Measurements from ENCODE around the gene NRSN2.

NRSN2 gene

DNA sequence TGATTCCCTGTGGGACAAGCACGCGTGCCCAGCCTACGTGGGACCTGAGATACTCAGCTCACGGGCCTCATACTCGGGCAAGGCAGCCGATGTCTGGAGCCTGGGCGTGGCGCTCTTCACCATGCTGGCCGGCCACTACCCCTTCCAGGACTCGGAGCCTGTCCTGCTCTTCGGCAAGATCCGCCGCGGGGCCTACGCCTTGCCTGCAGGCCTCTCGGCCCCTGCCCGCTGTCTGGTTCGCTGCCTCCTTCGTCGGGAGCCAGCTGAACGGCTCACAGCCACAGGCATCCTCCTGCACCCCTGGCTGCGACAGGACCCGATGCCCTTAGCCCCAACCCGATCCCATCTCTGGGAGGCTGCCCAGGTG lies 49.3 kb downstream of the NRSN2 start:
- TF ChIP-seq, protein P1, sequence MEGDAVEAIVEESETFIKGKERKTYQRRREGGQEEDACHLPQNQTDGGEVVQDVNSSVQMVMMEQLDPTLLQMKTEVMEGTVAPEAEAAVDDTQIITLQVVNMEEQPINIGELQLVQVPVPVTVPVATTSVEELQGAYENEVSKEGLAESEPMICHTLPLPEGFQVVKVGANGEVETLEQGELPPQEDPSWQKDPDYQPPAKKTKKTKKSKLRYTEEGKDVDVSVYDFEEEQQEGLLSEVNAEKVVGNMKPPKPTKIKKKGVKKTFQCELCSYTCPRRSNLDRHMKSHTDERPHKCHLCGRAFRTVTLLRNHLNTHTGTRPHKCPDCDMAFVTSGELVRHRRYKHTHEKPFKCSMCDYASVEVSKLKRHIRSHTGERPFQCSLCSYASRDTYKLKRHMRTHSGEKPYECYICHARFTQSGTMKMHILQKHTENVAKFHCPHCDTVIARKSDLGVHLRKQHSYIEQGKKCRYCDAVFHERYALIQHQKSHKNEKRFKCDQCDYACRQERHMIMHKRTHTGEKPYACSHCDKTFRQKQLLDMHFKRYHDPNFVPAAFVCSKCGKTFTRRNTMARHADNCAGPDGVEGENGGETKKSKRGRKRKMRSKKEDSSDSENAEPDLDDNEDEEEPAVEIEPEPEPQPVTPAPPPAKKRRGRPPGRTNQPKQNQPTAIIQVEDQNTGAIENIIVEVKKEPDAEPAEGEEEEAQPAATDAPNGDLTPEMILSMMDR (IDR thresholded peaks at IDR 0.05; ENCODE audit: low read depth, low read length, missing control alignments) = no peak
- no peak for DNase-seq (ENCODE audit: extremely low read depth, low read depth)

DNA sequence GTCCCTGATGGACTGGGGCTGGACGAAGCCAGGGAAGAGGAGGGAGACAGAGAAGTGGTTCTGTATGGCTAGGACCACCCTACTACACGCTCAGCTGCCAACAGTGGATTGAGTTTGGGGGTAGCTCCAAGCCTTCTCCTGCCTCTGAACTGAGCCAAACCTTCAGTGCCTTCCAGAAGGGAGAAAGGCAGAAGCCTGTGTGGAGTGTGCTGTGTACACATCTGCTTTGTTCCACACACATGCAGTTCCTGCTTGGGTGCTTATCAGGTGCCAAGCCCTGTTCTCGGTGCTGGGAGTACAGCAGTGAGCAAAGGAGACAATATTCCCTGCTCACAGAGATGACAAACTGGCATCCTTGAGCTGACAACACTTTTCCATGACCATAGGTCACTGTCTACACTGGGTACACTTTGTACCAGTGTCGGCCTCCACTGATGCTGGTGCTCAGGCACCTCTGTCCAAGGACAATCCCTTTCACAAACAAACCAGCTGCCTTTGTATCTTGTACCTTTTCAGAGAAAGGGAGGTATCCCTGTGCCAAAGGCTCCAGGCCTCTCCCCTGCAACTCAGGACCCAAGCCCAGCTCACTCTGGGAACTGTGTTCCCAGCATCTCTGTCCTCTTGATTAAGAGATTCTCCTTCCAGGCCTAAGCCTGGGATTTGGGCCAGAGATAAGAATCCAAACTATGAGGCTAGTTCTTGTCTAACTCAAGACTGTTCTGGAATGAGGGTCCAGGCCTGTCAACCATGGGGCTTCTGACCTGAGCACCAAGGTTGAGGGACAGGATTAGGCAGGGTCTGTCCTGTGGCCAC lies 49.9 kb downstream of the NRSN2 start:
- TF ChIP-seq, protein P1 (IDR thresholded peaks at IDR 0.05; ENCODE audit: low read depth, low read length, missing control alignments) = no peak
- DNase-seq (ENCODE audit: extremely low read depth, low read depth) = no peak
- no peak overlapping the region for H3K4me3 ChIP-seq (replicated peaks; ENCODE audit: low read depth, low read length)

More for the DNA sequence above, 49.3 kb downstream of the NRSN2 start:
- no peak overlapping the region for H3K4me3 ChIP-seq (replicated peaks; ENCODE audit: low read depth, low read length)

DNA sequence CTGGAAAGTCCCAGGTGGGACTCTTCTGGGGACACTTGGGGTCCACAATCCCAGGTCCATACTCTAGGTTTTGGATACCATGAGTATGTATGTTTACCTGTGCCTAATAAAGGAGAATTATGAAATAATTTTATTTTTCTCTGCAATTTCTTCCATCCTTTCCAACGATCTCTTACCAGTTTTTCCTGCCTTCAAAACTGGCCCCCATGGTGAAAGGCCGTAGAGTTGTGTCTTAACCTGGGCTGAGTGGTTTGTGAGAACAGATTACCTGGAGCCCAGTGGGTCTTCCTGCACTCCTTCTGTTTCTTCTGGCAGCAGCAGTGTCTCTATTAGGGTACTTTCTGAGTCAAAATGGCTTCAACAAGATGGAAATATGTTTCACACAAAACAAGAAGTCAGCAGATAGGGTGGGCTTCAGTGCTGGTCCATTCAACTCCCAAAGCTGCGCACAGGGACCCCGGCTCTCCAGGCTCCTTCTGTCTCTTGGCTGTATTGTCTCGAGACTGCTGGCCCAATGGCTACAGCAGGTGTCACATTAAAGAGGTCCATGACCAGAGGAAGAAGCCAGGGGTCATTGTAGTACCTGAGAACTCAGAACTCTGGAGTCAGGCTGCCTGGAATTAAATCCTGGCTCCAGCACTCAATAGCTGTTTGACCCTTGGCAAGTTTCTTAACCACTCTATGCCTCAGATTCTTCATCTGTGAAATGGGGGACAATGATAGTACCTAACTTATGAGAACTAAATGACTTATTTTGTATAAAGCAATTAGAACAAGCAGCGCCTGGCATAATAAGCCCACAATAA lies 50.7 kb downstream of the NRSN2 start:
- no peak overlapping the region for H3K4me3 ChIP-seq (replicated peaks; ENCODE audit: low read depth, low read length)
- no peak for DNase-seq (ENCODE audit: extremely low read depth, low read depth)
- TF ChIP-seq, protein P1 (IDR thresholded peaks at IDR 0.05; ENCODE audit: low read depth, low read length, missing control alignments) = no peak

DNA sequence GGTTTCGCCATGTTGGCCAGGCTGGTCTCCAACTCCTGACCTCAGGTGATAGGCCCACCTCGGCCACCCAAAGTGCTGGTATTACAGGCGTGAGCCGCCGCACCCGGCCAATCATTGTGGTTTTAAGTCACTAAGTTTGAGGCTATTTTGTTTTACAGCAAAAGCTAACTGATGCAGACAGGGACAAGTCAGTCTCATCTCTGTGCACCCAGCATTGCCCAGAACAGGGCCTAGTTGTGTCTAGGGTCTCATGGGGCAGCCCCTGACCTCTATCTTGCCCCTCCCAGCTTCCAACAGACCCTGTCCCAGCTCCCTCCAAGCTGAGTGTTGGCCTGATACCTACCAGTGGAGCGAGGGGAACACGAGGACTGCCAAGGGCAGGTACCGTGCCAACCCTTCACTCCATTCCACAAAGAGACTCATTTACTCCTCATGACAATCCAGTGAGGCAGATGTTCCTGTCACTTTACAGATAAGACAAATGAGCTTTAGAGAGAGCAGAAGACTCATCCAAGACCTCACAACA lies 52.3 kb downstream of the NRSN2 start:
- DNase-seq (ENCODE audit: extremely low read depth, low read depth) = no peak
- no peak overlapping the region for H3K4me3 ChIP-seq (replicated peaks; ENCODE audit: low read depth, low read length)
- TF ChIP-seq, protein P1 (IDR thresholded peaks at IDR 0.05; ENCODE audit: low read depth, low read length, missing control alignments) = no peak

DNA sequence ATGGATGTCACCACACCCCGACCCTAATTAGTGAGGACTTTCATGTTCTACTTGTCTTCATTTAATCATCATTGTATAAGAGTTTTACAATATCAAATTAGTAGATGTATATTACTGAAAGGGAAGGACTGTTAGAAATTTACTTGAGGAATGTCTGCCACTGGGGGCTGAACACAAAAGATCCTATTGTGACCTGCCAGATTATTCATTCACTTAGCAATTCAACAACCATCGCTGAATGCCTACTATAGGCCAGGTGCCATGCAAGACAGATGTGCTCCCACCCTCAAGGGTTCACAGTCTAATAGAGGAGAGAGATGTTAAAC lies 53.2 kb downstream of the NRSN2 start:
- no peak for DNase-seq (ENCODE audit: extremely low read depth, low read depth)
- TF ChIP-seq, protein P1 (IDR thresholded peaks at IDR 0.05; ENCODE audit: low read depth, low read length, missing control alignments) = no peak
- H3K4me3 ChIP-seq (replicated peaks; ENCODE audit: low read depth, low read length) = no peak overlapping the region

DNA sequence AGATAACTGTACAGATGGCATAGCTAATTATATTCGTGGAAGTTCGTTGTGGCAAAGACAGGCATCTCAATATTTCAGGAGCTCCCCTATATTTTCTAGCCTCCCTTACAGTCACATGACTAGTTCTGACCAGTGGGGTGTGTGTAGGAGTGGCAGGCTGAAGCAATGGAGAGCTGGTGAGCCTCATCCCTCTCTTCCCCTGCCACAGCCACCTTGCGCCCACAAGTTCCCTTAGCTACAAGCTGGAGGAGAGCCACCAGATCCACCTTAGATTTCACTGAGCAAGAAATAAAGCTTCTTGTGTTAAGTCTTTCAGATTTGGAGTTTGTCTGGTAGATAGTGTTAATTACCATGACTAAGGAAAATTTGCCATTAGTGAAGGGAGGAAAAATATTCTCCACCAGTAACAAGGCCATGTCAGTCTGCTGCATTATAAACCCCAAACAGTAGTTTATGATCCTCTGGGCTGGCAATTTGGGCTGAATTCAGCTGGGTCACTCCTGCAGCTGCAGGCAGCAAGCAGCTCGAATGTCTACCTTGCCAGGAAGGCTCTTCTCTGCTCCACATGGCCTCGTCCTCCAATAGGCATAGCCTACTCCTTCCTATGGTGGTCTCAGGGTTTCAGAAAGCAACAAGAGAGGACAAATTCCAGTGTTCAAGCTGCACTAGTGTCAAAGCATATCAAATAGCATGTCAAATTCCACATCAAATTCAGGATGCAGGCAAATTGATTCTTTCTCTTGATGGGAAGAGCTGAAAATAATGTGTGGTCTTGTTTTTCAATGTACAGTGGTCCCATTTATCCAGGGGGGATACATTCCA lies 53.8 kb downstream of the NRSN2 start:
- H3K4me3 ChIP-seq (replicated peaks; ENCODE audit: low read depth, low read length) = no peak overlapping the region
- TF ChIP-seq, protein P1 (IDR thresholded peaks at IDR 0.05; ENCODE audit: low read depth, low read length, missing control alignments) = no peak
- no peak for DNase-seq (ENCODE audit: extremely low read depth, low read depth)

Data from HFF-Myc (cell line).